K562 (cell line): ENCODE results near the gene LZTS2.

ENCODE experiments used
- CTCF ChIP-seq, 3 experiments: IDR thresholded peaks in 2 of 3; conservative IDR thresholded peaks in 1 of 3; 2 replicates each; pipeline ENCODE4 v1.5.1; 2011 to 2012; ENCODE audit warnings: low read length in 3 of 3, mild to moderate bottlenecking in 3 of 3, control low read depth in 2 of 3, improper control_type of control experiment in 1 of 3, inconsistent platforms in 1 of 3, low read depth in 1 of 3, mixed read lengths in 1 of 3, moderate library complexity in 1 of 3; ENCODE audit not compliant: insufficient read depth in 2 of 3
- EZH2 ChIP-seq: IDR thresholded peaks from 2 replicates; pipeline ENCODE4 v1.6.1; 2012; ENCODE audit warnings: low read depth, mild to moderate bottlenecking, inconsistent platforms, low read length, borderline replicate concordance
- GABPB2 ChIP-seq: fragments of 250-450 bp; sonication (Bioruptor Pico); conservative IDR thresholded peaks from 2 replicates; pipeline ENCODE4 v1.5.1; 2021; ENCODE audit warnings: mild to moderate bottlenecking
- GATAD2B ChIP-seq: fragments of 450-650 bp; IDR thresholded peaks from 2 replicates; pipeline ENCODE4 v1.6.1; 2017; ENCODE audit warnings: mild to moderate bottlenecking, borderline replicate concordance
- NBN ChIP-seq: fragments of 450-650 bp; IDR thresholded peaks from 2 replicates; pipeline ENCODE4 v1.6.1; 2016; ENCODE audit warnings: low read depth, mild to moderate bottlenecking
- NFATC3 ChIP-seq: fragments of 450-650 bp; IDR thresholded peaks from 2 replicates; pipeline ENCODE4 v1.6.1; 2017; ENCODE audit warnings: mild to moderate bottlenecking
- NFIC ChIP-seq: fragments of 450-650 bp; IDR thresholded peaks from 2 replicates; pipeline ENCODE4 v1.6.1; 2017; ENCODE audit warnings: mild to moderate bottlenecking, inconsistent platforms
- POLR2A ChIP-seq: fragments of 450-650 bp; conservative IDR thresholded peaks from 2 replicates; pipeline ENCODE4 v1.6.1; 2016
- TBP ChIP-seq: optimal IDR thresholded peaks from 2 replicates; pipeline ENCODE3; 2011; ENCODE audit warnings: low read depth, low read length, improper control_type of control experiment
- TCF7L2 ChIP-seq: fragments of 150-350 bp; IDR thresholded peaks from 2 replicates; pipeline ENCODE4 v1.6.1; 2016; ENCODE audit warnings: low read depth, mild to moderate bottlenecking, low read length, moderate library complexity
- ZFP36 ChIP-seq: fragments of 150-350 bp; IDR thresholded peaks from 2 replicates; pipeline ENCODE4 v1.6.1; 2018; ENCODE audit warnings: low read length, low read depth; ENCODE audit not compliant: partially characterized antibody
- TF ChIP-seq, protein P1 (sequence below): fragments of 250-450 bp; sonication (Bioruptor Pico); IDR thresholded peaks from 2 replicates; pipeline ENCODE4 v1.8.0; 2021; ENCODE audit warnings: mild to moderate bottlenecking, moderate library complexity
- TF ChIP-seq, protein P2 (sequence below): sonication (generic); formaldehyde crosslinking; IDR thresholded peaks from 2 replicates; pipeline ENCODE4 v1.8.1; 2023; ENCODE audit warnings: mild to moderate bottlenecking, missing genetic modification reagents
- TF ChIP-seq, protein P3 (sequence below), 2 experiments: fragments of 450-650 bp; conservative IDR thresholded peaks; 2 replicates each; pipeline ENCODE4 v1.6.1; 2017; ENCODE audit warnings: mild to moderate bottlenecking in 2 of 2, moderate library complexity in 2 of 2

DNA sequence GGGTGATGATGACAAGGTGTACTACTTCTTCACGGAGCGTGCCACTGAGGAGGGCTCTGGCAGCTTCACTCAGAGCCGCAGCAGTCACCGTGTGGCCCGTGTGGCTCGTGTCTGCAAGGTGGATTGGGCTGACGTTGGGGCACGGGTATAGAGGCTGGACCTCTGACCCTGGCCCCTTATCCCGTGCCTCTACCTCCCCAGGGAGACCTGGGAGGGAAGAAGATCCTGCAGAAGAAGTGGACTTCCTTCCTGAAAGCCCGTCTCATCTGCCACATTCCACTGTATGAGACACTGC lies 20.8 kb upstream of the LZTS2 start:
- TF ChIP-seq NFIC (no peak), CTCF (IDR thresholded peaks at IDR 0.05 in 2 of 3, conservative IDR thresholded peaks at IDR 0.05 in 1 of 3; ENCODE audit: insufficient read depth in 2 of 3, low read depth in 1 of 3, low read length in 3 of 3) (no peak), GABPB2 (CRISPR knock-in tag) (no peak), TCF7L2 (no peak), EZH2 (no peak), NBN (no peak), POLR2A (no peak), GATAD2B (no peak), TBP (no peak), ZFP36 (no peak), NFATC3 (no peak)
- TF ChIP-seq, protein P1, sequence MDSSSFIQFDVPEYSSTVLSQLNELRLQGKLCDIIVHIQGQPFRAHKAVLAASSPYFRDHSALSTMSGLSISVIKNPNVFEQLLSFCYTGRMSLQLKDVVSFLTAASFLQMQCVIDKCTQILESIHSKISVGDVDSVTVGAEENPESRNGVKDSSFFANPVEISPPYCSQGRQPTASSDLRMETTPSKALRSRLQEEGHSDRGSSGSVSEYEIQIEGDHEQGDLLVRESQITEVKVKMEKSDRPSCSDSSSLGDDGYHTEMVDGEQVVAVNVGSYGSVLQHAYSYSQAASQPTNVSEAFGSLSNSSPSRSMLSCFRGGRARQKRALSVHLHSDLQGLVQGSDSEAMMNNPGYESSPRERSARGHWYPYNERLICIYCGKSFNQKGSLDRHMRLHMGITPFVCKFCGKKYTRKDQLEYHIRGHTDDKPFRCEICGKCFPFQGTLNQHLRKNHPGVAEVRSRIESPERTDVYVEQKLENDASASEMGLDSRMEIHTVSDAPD (CRISPR knock-in tag) = no peak
- TF ChIP-seq, protein P2, sequence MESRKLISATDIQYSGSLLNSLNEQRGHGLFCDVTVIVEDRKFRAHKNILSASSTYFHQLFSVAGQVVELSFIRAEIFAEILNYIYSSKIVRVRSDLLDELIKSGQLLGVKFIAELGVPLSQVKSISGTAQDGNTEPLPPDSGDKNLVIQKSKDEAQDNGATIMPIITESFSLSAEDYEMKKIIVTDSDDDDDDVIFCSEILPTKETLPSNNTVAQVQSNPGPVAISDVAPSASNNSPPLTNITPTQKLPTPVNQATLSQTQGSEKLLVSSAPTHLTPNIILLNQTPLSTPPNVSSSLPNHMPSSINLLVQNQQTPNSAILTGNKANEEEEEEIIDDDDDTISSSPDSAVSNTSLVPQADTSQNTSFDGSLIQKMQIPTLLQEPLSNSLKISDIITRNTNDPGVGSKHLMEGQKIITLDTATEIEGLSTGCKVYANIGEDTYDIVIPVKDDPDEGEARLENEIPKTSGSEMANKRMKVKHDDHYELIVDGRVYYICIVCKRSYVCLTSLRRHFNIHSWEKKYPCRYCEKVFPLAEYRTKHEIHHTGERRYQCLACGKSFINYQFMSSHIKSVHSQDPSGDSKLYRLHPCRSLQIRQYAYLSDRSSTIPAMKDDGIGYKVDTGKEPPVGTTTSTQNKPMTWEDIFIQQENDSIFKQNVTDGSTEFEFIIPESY (CRISPR knock-in tag) = no peak
- TF ChIP-seq, protein P3, sequence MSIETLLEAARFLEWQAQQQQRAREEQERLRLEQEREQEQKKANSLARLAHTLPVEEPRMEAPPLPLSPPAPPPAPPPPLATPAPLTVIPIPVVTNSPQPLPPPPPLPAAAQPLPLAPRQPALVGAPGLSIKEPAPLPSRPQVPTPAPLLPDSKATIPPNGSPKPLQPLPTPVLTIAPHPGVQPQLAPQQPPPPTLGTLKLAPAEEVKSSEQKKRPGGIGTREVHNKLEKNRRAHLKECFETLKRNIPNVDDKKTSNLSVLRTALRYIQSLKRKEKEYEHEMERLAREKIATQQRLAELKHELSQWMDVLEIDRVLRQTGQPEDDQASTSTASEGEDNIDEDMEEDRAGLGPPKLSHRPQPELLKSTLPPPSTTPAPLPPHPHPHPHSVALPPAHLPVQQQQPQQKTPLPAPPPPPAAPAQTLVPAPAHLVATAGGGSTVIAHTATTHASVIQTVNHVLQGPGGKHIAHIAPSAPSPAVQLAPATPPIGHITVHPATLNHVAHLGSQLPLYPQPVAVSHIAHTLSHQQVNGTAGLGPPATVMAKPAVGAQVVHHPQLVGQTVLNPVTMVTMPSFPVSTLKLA (conservative IDR thresholded peaks at IDR 0.05) = no peak
